B cell (primary cell): ENCODE data around the gene JARID2. TPM values are rescaled to one million over a fixed set of nuclear protein-coding genes. Genes with fewer than 3 reads are reported as not detected.

Source experiments
- ATAC-seq: fragments of 200-7000 bp; cut with Tn5 transposase; one replicate; pipeline ENCODE4 v1.10.0; 2021; ENCODE audit warnings: low read depth, mild to moderate bottlenecking, moderate number of reproducible peaks, moderate library complexity
- CTCF ChIA-PET: fragments of 350-600 bp; sonication (Branson Sonifier 250); formaldehyde crosslinking; loops from one replicate; lab custom pipeline; 2021; ENCODE audit warnings: antibody characterized with exemption, inconsistent platforms; lab: Charles Lee
- POLR2A ChIA-PET: fragments of 350-600 bp; sonication (Branson Sonifier 250); formaldehyde crosslinking; loops from one replicate; lab custom pipeline; 2021; ENCODE audit warnings: antibody characterized with exemption; lab: Charles Lee
- DNase-seq: peaks from one replicate; pipeline ENCODE4 v3.0.0; 2013
- H2AFZ ChIP-seq: 2 replicates; pipeline ENCODE4 v1.6.1; 2012; ENCODE audit warnings: mild to moderate bottlenecking, low read depth, low read length; ENCODE audit not compliant: insufficient read depth, poor library complexity, severe bottlenecking
- H3K27ac ChIP-seq, 2 donors: 1 replicate in 1 of 2; 2 replicates in 1 of 2; pipeline ENCODE4 v1.5.1; 2012 to 2013; ENCODE audit warnings: low read length in 2 of 2, mild to moderate bottlenecking in 2 of 2, moderate library complexity in 1 of 2
- H3K27me3 ChIP-seq, 4 experiments: fragments of 200-600 bp in 1 of 4; sonication (generic) in 1 of 4; replicated peaks in 1 of 4; 1 replicate in 2 of 4; 2 replicates in 2 of 4; pipeline versions ENCODE4 v1.6.1 to v1.7.0; 2013 to 2016; ENCODE audit warnings: low read length in 3 of 4, mild to moderate bottlenecking in 2 of 4, mixed read lengths in 1 of 4, moderate library complexity in 1 of 4; ENCODE audit not compliant: insufficient read depth in 4 of 4, control insufficient read depth in 3 of 4; ENCODE audit errors: control extremely low read depth in 1 of 4
- H3K36me3 ChIP-seq, 2 experiments: replicated peaks in 1 of 2; 1 replicate in 1 of 2; 2 replicates in 1 of 2; pipeline versions ENCODE4 v1.6.1 to v1.7.1; 2013; ENCODE audit warnings: low read length in 1 of 2; ENCODE audit not compliant: insufficient read depth in 2 of 2, control insufficient read depth in 1 of 2; ENCODE audit errors: control extremely low read depth in 1 of 2, extremely low read depth in 1 of 2
- H3K4me1 ChIP-seq, 2 donors: fragments of 200-600 bp in 1 of 2; sonication (generic) in 1 of 2; 1 replicate in 1 of 2; 2 replicates in 1 of 2; pipeline versions ENCODE4 v1.5.1 to v1.6.1; 2013 to 2017; ENCODE audit warnings: low read length in 2 of 2; ENCODE audit not compliant: control insufficient read depth in 2 of 2, insufficient read depth in 2 of 2
- H3K4me2 ChIP-seq: replicated peaks from 2 replicates; pipeline ENCODE3; 2012; ENCODE audit warnings: mild to moderate bottlenecking, low read depth, low read length; ENCODE audit not compliant: poor library complexity, severe bottlenecking
- H3K4me3 ChIP-seq, 5 experiments: fragments of 200-600 bp in 1 of 5; sonication (generic) in 1 of 5; 1 replicate in 3 of 5; 2 replicates in 2 of 5; pipeline versions ENCODE4 v1.5.1 to v1.7.0; 2011 to 2016; ENCODE audit warnings: low read length in 4 of 5, mild to moderate bottlenecking in 4 of 5, low read depth in 2 of 5, control low read depth in 1 of 5, moderate library complexity in 1 of 5; ENCODE audit not compliant: insufficient read depth in 1 of 5; ENCODE audit errors: control extremely low read depth in 1 of 5, extremely low read depth in 1 of 5
- H3K79me2 ChIP-seq: fragments of 200-600 bp; sonication (generic); one replicate; pipeline ENCODE4 v1.6.0; 2016; ENCODE audit warnings: low read length; ENCODE audit not compliant: control insufficient read depth, insufficient read depth
- H3K9ac ChIP-seq: fragments of 200-600 bp; sonication (generic); 2 replicates; pipeline ENCODE4 v1.6.1; 2017; ENCODE audit warnings: mild to moderate bottlenecking, low read length, moderate library complexity
- H3K9me3 ChIP-seq, 3 donors: one replicate each; pipeline versions ENCODE4 v1.6.1 to v1.7.1; 2013; ENCODE audit warnings: low read length in 2 of 3; ENCODE audit not compliant: control insufficient read depth in 2 of 3, insufficient read depth in 1 of 3; ENCODE audit errors: control extremely low read depth in 1 of 3
- H4K20me1 ChIP-seq: 2 replicates; pipeline ENCODE4 v1.6.0; 2012; ENCODE audit warnings: mild to moderate bottlenecking, low read length; ENCODE audit not compliant: insufficient read depth, control insufficient read depth, poor library complexity, severe bottlenecking
- H3K27ac Mint-ChIP-seq: one replicate; pipeline ENCODE4 v1.8.0; 2021; ENCODE audit warnings: mixed read lengths
- H3K27me3 Mint-ChIP-seq: one replicate; pipeline ENCODE4 v1.8.0; 2021; ENCODE audit warnings: mixed read lengths
- H3K4me1 Mint-ChIP-seq: one replicate; pipeline ENCODE4 v1.8.0; 2021; ENCODE audit warnings: mixed read lengths
- H3K4me3 Mint-ChIP-seq: one replicate; pipeline ENCODE4 v1.8.0; 2021; ENCODE audit warnings: mixed read lengths
- H3K9me3 Mint-ChIP-seq: one replicate; pipeline ENCODE4 v1.8.0; 2022; ENCODE audit warnings: mixed read lengths; ENCODE audit not compliant: insufficient read depth
- EZH2 ChIP-seq: IDR thresholded peaks from 2 replicates; pipeline ENCODE4 v1.6.1; 2012; ENCODE audit warnings: borderline replicate concordance, low read depth, mild to moderate bottlenecking, moderate library complexity, low read length; ENCODE audit not compliant: insufficient read depth, poor library complexity, severe bottlenecking
- WGBS: methylation state at CpG from one replicate; pipeline ENCODE4 v1.1.5; 2013; ENCODE audit warnings: missing lambda C conversion rate; ENCODE audit not compliant: insufficient coverage; 5-methylcytosine and 5-hydroxymethylcytosine counted together
- intact Hi-C: fragments of 100-400 bp; cut with micrococcal nuclease; formaldehyde crosslinking; loops from one replicate; pipeline ENCODE4 v1.10.0; 2022
- polyA plus RNA-seq: library from polyadenylated mRNA; depleted of rRNA; stranded (reverse); fragments of >200 nt; gene quantifications from 2 replicates; pipeline ENCODE4 v1.2.3, GENCODE V29; 2012
- total RNA-seq, 2 donors: library from RNA; stranded (reverse); fragments of 120-200 nt in 1 of 2; gene quantifications; 1 replicate in 1 of 2; 2 replicates in 1 of 2; pipeline versions ENCODE4 v1.2.3 to v1.2.4, GENCODE V29; 2013 to 2022
- TF ChIP-seq, protein P1 (sequence below): fragments of 200-600 bp; IDR thresholded peaks from one replicate; pipeline ENCODE4 v1.8.0; 2022; ENCODE audit warnings: antibody characterized with exemption, mild to moderate bottlenecking

The JARID2 gene
- total and polyA plus RNA-seq, 2 donors (not counting 1 experiment from before 2014, with no cell fraction given): 11.0 to 58.1 TPM

DNA sequence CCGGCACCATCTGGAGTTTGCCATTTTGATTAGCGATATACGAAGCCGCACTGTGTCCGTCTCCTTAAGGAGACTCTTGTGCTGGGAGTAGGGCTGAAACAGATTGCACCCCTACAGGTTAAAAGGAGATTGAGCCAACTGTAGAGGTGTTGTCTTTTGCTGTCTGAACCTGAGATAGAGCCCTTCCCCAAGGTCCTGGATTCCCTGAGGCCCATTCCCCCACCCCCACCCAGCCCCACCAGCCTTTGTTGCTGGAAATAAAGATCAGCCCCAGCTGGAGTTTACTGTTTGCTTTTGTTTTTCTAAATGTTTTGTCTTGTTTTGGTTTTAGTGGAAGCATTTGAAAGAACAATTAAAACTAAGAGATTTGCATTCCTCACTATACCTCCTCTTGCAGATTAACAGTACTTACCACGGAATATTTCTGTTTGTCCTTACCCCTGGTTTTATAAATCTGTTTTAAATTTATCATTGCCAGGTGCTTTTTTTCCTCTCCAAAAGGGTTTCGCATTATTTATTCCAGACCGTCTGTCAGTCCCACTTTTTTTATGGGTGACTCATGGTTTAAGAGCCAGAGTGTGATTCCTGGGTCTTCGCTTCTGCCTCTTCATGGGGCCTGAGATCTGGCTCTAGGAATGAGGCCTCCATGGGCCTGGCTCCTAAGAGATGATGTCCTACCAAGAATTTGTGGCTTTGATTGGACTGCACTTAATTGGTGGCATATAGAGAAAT is 247.7 kb downstream of the JARID2 start:
- Histone ChIP-seq H3K4me2 (no peak overlapping the region), H3K4me1 (peaks cover 15 to 18% of the 10 kb centered on the region in 2 donors), H3K9me3 (no peaks in the 10 kb centered on the region), H3K4me3 (no peak overlapping the region), H3K79me2 (peaks cover 66% of the 10 kb centered on the region), H3K27ac (no peak overlapping the region), H3K27me3 (no peaks in the 10 kb centered on the region), H4K20me1 (peaks cover 35% of the 10 kb centered on the region), H3K36me3 (peaks cover 4 to 39% of the 10 kb centered on the region in 2 experiments), H3K9ac (no peak overlapping the region), H2AFZ (no peak overlapping the region)
- peaks cover 33% of the 10 kb centered on the region for H3K4me1 Mint-ChIP-seq
- no peak overlapping the region for H3K4me3 Mint-ChIP-seq
- ATAC-seq (no peak), DNase-seq (no peak)
- no peaks in the 10 kb centered on the region for H3K9me3 Mint-ChIP-seq
- intact Hi-C loops: no loop called here
- H3K27me3 Mint-ChIP-seq: no peaks in the 10 kb centered on the region
- ChIA-PET POLR2A (no interaction called here), CTCF (interaction anchor here (1.2 kb wide), 1 partner anchor 1282 kb away, joined by 3 read pairs; no protein-coding TSS in a partner anchor)
- TF ChIP-seq, protein P1, sequence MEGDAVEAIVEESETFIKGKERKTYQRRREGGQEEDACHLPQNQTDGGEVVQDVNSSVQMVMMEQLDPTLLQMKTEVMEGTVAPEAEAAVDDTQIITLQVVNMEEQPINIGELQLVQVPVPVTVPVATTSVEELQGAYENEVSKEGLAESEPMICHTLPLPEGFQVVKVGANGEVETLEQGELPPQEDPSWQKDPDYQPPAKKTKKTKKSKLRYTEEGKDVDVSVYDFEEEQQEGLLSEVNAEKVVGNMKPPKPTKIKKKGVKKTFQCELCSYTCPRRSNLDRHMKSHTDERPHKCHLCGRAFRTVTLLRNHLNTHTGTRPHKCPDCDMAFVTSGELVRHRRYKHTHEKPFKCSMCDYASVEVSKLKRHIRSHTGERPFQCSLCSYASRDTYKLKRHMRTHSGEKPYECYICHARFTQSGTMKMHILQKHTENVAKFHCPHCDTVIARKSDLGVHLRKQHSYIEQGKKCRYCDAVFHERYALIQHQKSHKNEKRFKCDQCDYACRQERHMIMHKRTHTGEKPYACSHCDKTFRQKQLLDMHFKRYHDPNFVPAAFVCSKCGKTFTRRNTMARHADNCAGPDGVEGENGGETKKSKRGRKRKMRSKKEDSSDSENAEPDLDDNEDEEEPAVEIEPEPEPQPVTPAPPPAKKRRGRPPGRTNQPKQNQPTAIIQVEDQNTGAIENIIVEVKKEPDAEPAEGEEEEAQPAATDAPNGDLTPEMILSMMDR: no peak
- TF ChIP-seq EZH2: no peak
- 97% methylated on average over 7 of the region's 9 CpGs for WGBS
- no peak overlapping the region for H3K27ac Mint-ChIP-seq

DNA sequence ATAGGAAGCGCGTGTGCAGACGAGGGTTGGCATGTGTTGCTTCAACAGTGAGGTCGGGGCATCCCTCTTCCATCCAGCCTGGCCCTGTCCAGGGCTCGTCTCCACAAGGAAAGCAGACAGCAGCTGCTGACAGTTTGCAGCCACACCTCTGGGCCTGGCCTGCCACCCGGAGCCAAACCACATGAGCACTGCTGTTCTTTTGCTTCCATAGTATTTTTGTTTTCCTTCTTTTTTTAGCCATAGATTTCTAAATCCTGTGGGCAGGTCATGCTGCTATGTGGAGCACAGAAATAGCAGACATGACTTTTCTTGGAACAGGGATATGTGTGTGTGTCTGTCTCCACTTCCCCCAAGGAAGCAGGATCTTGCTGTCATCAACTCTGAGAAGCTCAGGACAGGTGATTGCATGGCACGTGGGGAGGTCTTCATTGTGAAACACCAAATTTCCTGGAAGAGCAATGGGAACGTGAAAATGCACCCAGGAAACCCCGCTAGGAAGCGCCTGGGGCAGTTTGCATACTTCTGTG is 249.6 kb downstream of the JARID2 start:
- Mint-ChIP-seq H3K27ac (no peak overlapping the region), H3K9me3 (no peaks in the 10 kb centered on the region)

More for the DNA sequence above, 249.6 kb downstream of the JARID2 start:
- H3K4me1 ChIP-seq: peaks cover 8% of the 10 kb centered on the region in 2 donors
- no peak overlapping the region for H3K9ac ChIP-seq
- no peak for ATAC-seq
- POLR2A ChIA-PET: no interaction called here
- no peak overlapping the region for H3K27ac ChIP-seq
- 97% methylated on average over 10 of the region's 10 CpGs for WGBS
- Mint-ChIP-seq H3K4me1 (peaks cover 20% of the 10 kb centered on the region), H3K4me3 (no peak overlapping the region), H3K27me3 (no peaks in the 10 kb centered on the region)
- H2AFZ ChIP-seq: no peak overlapping the region
- no peak for TF ChIP-seq EZH2
- TF ChIP-seq, protein P1: no peak
- H3K4me2 ChIP-seq: no peak overlapping the region
- CTCF ChIA-PET: no interaction called here
- no peaks in the 10 kb centered on the region for H3K9me3 ChIP-seq
- peaks cover 1 to 49% of the 10 kb centered on the region in 2 experiments for H3K36me3 ChIP-seq
- H4K20me1 ChIP-seq: peaks cover 42% of the 10 kb centered on the region
- no peak overlapping the region for H3K4me3 ChIP-seq
- H3K27me3 ChIP-seq: no peaks in the 10 kb centered on the region
- peaks cover 84% of the 10 kb centered on the region for H3K79me2 ChIP-seq
- intact Hi-C loops: no loop called here
- no peak for DNase-seq
